NCI-H2196 treated with DMSO at 0.1 percent for 48 hours (cell line): Measurements from ENCODE around the gene KIF1B.
"Not testable (repeated sequence)": the region's sequence is repeated elsewhere in the genome, so short reads cannot be mapped to it uniquely, and the experiment has no call there.

Source experiments
- DNase-seq: peaks from one replicate; lab custom pipeline; 2025; ENCODE audit not compliant: unreplicated experiment; lab: John Stamatoyannopoulos, UW

Gene KIF1B

DNA sequence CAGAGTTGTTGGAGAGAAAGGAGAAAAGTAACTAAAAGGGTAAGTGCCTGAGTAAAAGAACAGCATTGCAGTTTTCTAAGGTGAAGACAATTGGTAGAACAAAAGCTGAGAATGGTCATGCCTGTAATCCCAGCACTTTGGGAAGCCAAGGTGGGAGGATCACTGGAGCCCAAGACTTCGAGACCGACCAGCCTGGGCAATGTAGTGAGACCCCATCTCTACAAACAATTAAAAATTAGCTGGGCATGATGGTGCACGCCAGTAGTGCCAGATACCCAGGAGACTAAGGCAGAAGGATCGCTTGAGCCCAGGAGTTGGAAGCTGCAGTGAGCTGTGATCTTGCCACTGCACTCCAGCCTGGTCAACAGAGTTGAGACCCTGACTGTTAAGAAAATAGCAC, 173.3 kb downstream of the KIF1B start:
- DNase-seq, result no peak

DNA sequence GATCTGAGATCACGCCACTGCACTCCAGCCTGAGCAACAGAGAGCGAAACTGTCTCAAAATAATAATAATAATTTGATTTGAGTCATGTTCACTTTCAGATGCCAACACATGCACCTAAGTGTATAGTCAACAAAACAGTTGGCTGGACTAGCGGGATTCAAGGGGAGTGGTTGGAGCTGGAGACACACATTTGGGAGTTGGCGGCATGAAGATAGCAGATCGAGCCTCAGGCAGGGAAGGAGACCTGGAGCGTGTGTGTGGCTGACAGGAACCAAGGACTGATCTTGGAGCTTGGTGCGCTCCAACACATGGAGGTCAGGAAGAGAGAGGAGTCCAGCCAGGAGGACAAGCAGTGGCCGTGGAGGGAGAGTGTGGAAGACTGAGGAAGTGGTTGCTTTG, 173.8 kb downstream of the KIF1B start:
- DNase-seq, result no peak

DNA sequence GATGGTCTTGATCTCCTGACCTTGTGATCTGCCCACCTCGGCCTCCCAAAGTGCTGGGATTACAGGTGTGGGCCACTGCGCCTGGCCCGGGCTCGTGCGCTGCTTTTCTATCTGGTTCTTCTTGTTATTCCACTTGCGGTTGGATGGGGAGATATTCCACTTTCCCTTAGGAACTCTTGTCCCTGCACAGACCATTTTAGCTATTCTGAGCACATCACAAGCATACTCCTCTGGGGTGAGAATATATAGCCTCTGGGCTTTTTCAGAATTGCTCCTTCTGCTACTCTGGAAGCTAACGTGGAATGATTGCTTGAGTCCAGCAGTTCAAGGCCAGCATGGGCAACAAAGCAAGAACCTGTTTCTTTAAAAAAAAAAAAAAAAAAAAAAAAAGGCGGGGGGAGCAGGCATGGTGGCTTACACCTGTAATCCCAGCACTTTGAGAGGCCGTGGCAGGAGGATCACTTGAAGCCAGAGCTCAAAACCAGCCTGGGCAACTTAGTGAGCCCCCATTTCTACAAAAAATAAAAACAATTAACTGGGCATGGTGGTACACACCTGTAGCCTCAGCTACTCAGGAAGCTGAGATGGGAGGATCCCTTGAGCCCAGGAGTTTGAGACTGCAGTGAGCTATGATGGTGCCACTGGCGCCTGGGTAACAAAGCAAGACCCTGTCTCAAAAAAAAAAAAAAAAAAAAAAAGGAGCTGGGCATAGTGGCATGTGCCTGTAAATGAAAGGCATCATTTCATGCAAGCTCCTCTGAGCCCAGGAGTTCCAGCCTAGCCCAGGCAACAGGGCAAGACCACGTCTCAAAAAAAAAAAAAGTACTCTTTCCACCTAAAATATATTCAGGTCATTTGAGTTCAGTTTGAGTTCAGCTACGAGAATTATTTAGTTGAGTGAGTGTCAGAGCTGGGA, 176.6 kb downstream of the KIF1B start:
- DNase-seq, result no peak

GRCh38 chr1:10387677-10388386, 177.5 kb downstream of the KIF1B start:
- no peak for DNase-seq

DNA sequence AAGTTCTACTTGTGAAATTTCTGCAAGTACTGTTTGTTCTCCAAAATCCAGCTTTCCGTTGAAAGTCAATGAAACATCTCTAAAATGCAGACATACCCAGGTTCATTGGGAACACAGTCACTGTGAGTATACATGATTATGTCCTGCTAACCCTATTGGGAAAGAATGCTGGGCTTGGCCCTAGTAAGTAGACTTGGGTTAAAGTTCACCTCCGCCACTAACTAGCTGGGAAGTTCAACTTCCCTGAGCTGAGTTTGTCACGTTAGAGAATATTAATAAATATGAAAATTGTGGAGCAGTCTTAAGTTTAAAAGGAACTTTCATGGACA, 178.0 kb downstream of the KIF1B start:
- no peak for DNase-seq

GRCh38 chr1:10389271-10389973, 179.1 kb downstream of the KIF1B start:
- DNase-seq, result no peak

- no peak for DNase-seq
Observed at GRCh38 chr1:10396870-10397269, 186.5 kb downstream of the KIF1B start.

- DNase-seq, result no peak
Observed at GRCh38 chr1:10398278-10398733, 187.9 kb downstream of the KIF1B start.

DNA sequence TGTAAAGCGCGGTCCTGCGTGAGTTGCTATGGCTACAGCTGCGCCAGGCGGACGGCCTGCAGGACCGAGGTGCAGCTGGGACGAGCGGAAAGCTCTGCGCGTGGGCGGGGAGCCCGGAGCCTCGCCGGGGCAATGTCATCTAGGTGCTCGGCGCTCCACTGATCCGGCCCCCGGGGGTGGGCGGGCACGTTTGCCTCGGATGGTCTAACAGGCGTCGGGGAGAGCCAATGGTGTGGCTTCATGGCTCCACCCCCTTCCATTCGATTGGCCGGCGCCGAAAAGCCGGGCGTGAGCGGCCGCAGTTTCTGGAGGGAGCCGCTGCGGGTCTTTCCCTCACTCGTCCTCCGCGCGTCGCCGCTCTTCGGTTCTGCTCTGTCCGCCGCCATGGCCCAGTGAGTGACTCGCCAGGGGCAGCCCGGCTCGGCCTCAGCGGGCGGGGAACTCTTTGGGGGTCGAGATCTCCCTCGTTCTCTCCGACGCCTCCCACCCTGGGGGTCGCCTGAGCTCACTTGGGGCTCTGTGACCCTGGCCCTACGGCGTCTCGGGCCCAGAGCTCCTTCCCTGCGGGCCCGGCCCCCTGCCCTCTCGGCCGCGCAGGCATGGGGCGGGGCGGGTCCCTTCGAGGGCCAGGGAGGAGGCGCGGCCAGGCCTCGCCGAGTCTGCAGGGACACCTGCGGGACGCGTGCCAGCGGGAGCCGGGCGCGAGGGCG, 188.5 kb downstream of the KIF1B start, which contains the start of gene PGD:
PGD (plus strand) TSS at position 331 of the 710 bp plus-strand sequence; CDS start at position 385, 54 bp downstream.
- DNase-seq, result peak; percentile 99

- no peak for DNase-seq
Observed at GRCh38 chr1:10399444-10399941, 189.1 kb downstream of the KIF1B start.

GRCh38 chr1:10400013-10400412, 189.6 kb downstream of the KIF1B start:
- no peak for DNase-seq

DNA sequence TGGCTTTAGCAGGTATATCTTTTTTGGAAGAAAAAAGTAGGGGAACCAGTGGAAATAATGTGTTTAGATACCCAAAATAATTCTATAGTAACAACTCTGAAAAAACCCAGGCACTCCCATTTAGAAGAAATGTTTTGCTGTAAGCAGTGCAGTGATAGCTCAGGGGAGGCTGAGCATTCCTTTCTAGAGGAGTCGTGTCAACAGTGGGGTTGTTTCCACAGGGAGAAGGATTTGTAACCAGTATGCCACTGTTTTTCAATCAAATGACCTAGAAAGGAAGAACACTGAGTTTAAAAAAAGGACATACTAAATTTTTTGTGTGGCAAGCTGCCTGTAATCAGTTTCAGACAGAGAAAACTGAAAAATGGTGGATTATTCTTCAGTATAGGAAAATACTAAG, 190.9 kb downstream of the KIF1B start:
- DNase-seq, result no peak

GRCh38 chr1:10402729-10403274, 192.4 kb downstream of the KIF1B start:
- DNase-seq, result no peak

DNA sequence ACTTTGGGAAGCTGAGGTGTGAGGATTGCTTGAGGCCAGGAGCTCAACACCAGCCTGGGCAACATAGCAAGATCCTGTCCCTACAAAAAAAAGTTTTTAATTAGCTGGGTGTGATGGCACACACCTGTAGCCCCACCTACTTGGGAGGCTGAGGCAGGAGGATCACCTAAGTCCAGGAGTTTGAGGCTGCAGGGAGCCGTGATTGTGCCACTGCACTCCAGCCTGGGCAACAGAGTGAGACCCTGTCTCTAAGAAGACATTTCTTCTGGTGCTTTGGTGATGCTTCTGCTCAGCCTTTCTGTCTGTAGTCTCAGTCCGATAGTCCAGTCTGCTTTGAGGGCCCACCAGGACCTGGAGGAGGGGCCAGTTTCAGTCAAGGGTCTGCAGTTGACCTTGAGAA, 196.8 kb downstream of the KIF1B start:
- no peak for DNase-seq

DNA sequence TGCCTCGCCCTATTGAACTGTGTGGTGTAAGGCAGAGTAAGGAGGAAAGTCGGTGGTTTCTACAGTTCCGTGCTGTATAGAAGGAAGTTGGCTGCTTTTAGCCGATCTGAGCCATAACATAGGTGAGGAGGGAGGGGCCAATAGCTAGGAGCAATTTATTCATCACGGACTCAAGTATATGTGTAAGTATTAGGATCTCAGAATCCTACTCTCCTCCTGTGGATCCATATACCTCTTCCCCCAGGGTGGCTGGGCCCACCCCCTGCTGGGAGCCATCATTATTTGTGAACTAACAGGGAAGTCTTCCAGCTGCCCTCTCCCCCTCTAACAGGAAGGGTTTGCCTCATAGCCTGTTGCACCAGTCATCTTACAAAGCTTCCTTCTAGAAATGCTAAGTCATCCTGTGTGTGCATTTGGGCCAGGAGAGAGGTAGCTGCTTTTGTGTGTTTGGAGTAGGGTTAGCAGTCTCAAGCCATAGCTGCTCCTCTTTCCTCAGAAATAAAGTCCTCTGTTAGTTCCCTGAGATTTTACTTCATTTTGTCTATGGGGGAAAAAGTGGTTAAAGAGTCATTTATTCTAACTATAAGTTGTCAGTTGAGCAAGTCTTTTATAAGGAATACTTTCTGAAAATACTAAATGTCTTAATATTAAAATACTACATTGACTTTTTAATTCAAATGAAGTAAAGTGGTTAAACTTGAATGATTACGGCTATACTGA, 205.0 kb downstream of the KIF1B start:
- DNase-seq, result no peak

DNA sequence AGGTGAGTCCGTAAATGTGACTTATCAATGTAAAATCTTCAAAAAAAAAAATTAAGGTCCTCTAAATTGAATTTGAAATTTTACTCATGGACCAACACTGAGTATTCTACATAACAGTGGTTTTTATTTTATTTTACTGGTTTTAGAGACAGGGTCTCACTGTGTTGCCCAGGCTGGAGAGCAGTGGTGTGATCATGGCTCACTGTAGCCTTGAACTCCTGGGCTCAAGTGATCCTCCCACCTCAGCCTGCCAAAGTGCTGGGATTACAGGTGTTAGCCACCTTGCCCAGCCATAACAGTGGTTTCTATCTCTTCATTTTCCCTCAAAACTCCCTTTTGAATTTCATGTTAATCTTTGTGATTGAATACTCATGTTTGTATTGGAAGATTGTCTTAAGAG, 205.6 kb downstream of the KIF1B start:
- DNase-seq, result not testable (repeated sequence)

DNA sequence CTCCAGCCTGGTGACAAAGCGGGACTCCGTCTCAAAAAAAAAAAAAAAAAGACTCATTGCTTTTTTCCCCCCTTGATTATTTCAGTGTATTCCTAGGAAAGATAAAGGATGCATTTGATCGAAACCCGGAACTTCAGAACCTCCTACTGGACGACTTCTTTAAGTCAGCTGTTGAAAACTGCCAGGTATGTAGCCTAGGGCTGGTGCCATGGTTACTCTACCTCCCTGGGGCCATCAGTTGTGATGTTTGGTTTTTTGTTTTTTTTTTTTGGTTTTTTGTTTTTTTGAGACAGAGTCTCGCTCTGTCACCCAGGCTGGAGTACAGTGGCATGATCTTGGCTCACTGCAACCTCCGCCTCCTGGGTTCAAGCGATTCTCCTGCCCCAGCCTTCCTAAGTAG, 208.4 kb downstream of the KIF1B start:
- DNase-seq, result not testable (repeated sequence)

- no peak for DNase-seq
Observed at GRCh38 chr1:10419351-10419750, 209.0 kb downstream of the KIF1B start.

- DNase-seq, result no peak
Observed at GRCh38 chr1:10421637-10422036, 211.3 kb downstream of the KIF1B start.

- DNase-seq, result no peak
Observed at GRCh38 chr1:10424034-10424433, 213.7 kb downstream of the KIF1B start.
